RWPE1 (cell line): ENCODE data around the gene IFIT3.
"Not testable (repeated sequence)": the region's sequence is repeated elsewhere in the genome, so short reads cannot be mapped to it uniquely, and the experiment has no call there.

Experiments used
- CTCF ChIA-PET: fragments of 350-600 bp; sonication (Branson Sonifier 250); formaldehyde crosslinking; extraction: SDS; loops from one replicate; lab custom pipeline; 2021; lab: Yijun Ruan, JAX
- POLR2A ChIA-PET: fragments of 400-600 bp; formaldehyde crosslinking; extraction: SDS; loops from one replicate; lab custom pipeline; 2020; ENCODE audit warnings: antibody characterized with exemption; ENCODE audit not compliant: low non-redundant PET; lab: Yijun Ruan, JAX
- DNase-seq: peaks from one replicate; pipeline ENCODE4 v3.0.0; 2012; ENCODE audit warnings: low spot score
- H3K27ac ChIP-seq: fragments of 450-650 bp; 2 replicates; pipeline ENCODE4 v1.5.1; 2017
- CTCF ChIP-seq: fragments of 450-650 bp; conservative IDR thresholded peaks from 2 replicates; pipeline ENCODE4 v1.5.1; 2017; ENCODE audit warnings: low read depth, mild to moderate bottlenecking

The IFIT3 gene

GRCh38 chr10:89281606-89282395 is 46.0 kb upstream of the IFIT3 start:
- TF ChIP-seq CTCF, result no peak
- POLR2A ChIA-PET, result no interaction called here
- no peak for DNase-seq
- no peak overlapping the region for H3K27ac ChIP-seq
- CTCF ChIA-PET, result interaction anchor here (0.5 kb wide), 1 partner anchor 17 kb away, joined by 5 read pairs; no protein-coding TSS in a partner anchor

GRCh38 chr10:89283025-89283935 is 44.5 kb upstream of the IFIT3 start:
- no peak for DNase-seq

DNA sequence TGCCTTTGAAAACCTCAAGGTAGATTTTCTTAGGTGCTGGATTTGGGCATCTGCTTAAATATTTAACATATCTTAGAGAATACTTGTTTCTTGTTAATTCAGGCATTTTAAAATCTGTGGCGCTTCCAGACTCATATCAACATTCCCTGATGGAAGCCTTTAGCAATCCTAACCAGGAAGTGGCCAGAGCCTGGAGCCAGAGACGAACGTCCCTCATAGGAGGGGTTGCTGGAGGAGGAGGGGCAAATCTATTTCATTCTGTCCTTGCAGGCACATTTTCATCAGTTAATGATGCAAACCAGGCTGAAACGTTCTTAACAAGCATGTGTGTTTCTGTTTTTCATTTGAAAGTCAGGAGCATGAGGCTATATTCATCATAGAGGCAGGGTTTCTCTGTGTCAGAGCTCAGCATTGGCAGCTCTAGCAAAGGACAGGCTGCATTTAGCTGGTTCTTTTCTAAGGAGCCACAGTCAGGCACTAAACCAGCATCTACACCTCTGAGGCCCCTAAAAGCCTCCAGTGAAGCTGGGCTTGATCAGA is 43.8 kb upstream of the IFIT3 start:
- POLR2A ChIA-PET, result no interaction called here
- CTCF ChIA-PET, result interaction anchor here (0.8 to 1.0 kb wide), 2 partner anchors 18 to 654 kb away, joined by 3 read pairs; partner anchors contain the start of gene IFIT2
- no peak for DNase-seq
- H3K27ac ChIP-seq, result no peak overlapping the region
- no peak for TF ChIP-seq CTCF

More at GRCh38 chr10:89283025-89283935, 44.5 kb upstream of the IFIT3 start:
- H3K27ac ChIP-seq, result no peak overlapping the region
- no peak for TF ChIP-seq CTCF
- ChIA-PET CTCF (interaction anchor here (0.8 to 1.0 kb wide), 2 partner anchors 19 to 655 kb away, joined by 3 read pairs; partner anchors contain the start of gene IFIT2), POLR2A (no interaction called here)

GRCh38 chr10:89284711-89285110 is 43.1 kb upstream of the IFIT3 start:
- CTCF ChIA-PET, DNase-seq, H3K27ac ChIP-seq, POLR2A ChIA-PET: not testable (repeated sequence)

DNA sequence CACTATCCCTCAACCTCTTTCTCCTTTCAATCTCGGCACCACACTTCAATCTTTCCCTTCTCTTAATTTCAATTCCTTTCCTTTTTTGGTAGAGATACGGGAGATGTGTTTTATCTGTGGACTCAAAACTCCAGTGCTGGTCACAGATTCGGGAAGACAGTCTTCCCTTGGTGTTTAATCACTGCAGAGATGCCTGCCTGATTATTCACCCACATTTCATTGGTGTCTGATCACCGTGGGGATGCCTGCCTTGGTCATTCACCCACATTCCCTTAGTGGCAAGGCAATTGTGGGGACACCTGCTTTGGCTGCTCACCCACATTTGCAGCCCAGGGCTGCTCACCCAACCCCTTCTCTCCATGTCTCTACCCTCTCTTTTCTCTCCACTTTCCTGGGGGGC is 42.5 kb upstream of the IFIT3 start:
- POLR2A ChIA-PET, DNase-seq, H3K27ac ChIP-seq, CTCF ChIA-PET: not testable (repeated sequence)

DNA sequence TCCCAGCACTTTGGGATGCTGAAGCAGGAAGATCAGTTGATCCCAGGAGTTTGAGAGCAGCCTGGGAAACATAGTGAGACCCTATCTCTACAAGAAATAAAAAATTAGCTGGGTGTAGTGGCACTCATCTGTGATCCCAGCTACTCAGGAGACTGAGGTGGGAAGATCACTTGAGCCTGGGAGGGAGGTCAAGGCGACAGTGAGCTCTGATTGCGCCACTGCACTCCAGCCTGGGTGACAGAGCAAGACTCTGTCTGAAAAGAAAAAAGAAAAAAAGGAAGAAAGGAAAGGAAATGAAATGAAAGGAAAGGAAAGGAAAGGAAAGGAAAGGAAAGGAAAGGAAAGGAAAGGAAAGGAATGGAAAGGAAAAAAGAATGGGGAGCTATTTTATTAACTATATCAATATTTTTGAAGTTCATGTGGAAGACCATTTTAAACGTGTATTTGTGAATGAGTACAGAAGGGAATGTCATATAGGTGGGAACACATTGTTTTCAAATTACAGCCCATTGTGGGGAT is 33.0 kb upstream of the IFIT3 start:
- CTCF ChIA-PET, result interaction anchor here (0.7 to 0.8 kb wide), 3 partner anchors 14 to 597 kb away, joined by 3 to 7 read pairs (median 4); no protein-coding TSS in a partner anchor
- POLR2A ChIA-PET, result no interaction called here
- H3K27ac ChIP-seq, result no peak overlapping the region
- DNase-seq, result no peak
- TF ChIP-seq CTCF, result no peak

DNA sequence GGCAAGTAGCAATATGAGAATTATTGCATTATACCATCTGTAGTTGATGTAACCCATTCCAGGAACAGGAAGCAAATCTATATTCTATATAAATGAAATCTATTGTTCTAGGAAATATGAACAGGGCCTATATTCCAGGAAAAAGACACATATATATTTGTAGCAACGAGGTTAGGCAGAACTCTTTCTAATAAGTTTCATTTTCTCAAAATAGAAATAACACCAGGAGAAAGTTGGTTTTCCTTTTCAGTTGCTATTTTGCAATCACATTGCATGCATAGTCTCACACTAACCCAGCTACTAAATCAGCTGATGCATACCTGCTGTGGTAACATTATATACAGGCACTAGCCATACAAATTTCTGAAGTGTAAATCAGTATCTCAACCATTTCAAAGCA is 32.2 kb upstream of the IFIT3 start:
- TF ChIP-seq CTCF, result no peak
- ChIA-PET POLR2A (no interaction called here), CTCF (no interaction called here)
- H3K27ac ChIP-seq, result no peak overlapping the region
- no peak for DNase-seq
